HG02938 (cell line): ENCODE results near the gene TRIM34.
"Not testable (repeated sequence)": the region's sequence is repeated elsewhere in the genome, so short reads cannot be mapped to it uniquely, and the experiment has no call there.

Experiments
- ATAC-seq: cut with Tn5 transposase; IDR thresholded peaks from one replicate; pipeline ENCODE4 v1.9.1; 2021; ENCODE audit warnings: mild to moderate bottlenecking, moderate library complexity; ENCODE audit not compliant: unreplicated experiment

TRIM34 gene

DNA sequence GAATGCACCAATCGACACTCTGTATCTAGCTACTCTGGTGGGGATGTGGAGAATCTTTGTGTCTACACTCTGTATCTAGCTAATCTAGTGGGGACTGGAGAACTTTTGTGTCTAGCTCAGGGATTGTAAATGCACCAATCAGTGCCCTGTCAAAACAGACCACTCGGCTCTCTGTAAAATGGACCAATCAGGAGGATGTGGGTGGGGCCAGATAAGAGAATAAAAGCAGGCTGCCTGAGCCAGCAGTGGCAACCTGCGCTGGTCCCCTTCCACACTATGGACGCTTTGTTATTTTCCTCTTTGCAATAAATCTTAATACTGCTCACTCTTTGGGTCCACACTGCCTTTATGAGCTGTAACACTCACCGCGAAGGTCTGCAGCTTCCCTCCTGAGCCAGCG lies 58.8 kb downstream of the TRIM34 start:
- ATAC-seq, result not testable (repeated sequence)

GRCh38 chr11:5684036-5684645 lies 59.3 kb downstream of the TRIM34 start:
- no peak for ATAC-seq

DNA sequence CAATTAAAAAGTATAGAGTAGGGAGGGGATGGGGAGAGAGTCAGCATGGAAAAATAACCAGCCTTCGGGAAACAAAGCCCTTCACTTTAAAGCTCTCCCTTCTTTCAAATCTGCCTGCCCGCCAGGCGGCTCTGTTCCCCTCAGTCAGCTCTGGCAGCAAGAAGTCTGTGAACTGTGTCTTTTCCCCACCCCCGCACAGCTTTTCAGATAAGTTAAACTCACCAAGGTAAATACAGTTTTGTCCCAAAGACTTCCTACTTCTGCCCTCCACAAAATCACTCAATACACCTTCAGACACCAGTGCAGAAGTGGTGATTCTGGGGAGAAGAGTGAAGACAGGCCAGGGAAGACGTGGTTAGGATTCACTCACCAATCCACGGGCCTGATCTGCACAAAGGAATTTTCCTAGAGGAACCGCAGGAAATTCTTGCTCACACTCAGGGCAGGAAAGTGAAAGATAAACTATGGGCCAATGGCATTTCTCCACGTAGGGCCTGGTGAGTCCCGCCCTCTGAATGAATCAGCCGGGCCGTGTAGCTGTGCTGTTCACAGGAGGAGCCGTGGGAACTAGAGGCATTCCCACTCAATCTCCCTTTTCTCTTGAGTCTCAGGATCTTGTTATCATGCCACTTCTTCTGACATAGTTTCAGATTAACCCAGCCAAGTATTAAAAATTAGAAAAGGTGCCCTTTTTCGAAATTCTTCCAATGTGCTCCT lies 60.0 kb downstream of the TRIM34 start, which contains the start of gene TRIM5:
TRIM5 (minus strand) TSS at position 429 of the 717 bp plus-strand sequence. CDS start 4,897 bp downstream, outside the sequence.
- ATAC-seq, result peak; percentile 70

DNA sequence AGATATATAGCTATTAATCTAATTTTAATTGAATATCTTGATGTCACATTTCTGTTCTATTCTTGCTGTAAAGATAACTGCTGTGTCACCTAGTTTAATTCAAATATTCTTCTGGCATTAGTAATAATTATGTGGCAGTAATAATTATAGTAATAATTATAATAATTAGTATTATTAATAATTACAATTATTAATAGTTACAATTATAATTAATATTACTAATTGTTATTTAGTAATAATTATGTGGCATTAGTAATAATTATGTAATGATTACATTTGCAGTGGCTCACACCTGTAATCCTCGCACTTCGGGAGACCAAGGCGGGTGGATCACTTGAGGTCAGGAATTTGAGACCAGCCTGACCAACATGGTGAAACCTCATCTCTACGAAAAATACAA lies 61.6 kb downstream of the TRIM34 start:
- ATAC-seq, result no peak

GRCh38 chr11:5688482-5688881 lies 63.7 kb downstream of the TRIM34 start:
- ATAC-seq, result no peak

GRCh38 chr11:5689551-5689983 lies 64.8 kb downstream of the TRIM34 start, which contains the start of gene TRIM22:
TRIM22 (plus strand) TSS chr11:5689790; CDS start chr11:5696233, 6,443 bp downstream.
- ATAC-seq, result peak; percentile 75

DNA sequence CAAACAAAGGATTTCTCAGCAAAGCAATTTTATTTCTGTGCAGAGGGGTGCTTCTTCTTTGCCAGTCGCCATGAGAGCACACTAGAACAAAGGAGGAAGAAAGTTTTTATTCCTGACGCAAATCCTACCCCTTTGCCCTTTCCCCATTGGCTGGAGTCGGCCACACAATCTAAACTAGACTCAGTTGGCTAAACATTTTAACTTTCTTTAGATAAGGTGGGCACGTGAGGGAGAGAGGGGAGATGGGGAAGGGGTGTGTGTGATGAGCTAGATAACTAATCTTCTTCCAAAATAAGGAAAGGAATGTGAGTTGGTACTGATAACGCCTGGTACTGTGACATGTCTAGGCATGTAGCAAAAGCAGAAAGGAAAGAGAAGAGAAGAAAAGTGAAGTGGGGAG lies 65.4 kb downstream of the TRIM34 start:
- no peak for ATAC-seq

DNA sequence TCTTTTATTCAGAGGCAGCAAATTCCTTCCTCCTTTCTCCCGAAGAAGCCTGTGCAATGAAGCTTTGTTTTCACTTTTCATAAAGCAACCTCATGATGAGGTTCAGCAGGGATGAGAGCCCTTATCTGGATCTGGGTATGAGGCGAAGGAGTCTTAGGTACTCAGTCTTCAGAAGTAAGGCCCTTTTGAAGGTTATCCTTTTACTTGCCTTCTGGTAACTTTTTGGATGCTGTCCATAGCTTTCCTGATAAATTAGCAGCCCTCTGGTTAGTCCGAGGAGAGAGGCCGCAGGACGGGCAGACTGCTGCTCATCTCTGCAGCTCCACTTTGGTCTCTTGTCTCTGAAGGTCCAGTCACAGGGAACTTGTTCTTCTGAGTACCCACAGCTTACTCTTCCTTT lies 65.9 kb downstream of the TRIM34 start:
- ATAC-seq, result no peak

DNA sequence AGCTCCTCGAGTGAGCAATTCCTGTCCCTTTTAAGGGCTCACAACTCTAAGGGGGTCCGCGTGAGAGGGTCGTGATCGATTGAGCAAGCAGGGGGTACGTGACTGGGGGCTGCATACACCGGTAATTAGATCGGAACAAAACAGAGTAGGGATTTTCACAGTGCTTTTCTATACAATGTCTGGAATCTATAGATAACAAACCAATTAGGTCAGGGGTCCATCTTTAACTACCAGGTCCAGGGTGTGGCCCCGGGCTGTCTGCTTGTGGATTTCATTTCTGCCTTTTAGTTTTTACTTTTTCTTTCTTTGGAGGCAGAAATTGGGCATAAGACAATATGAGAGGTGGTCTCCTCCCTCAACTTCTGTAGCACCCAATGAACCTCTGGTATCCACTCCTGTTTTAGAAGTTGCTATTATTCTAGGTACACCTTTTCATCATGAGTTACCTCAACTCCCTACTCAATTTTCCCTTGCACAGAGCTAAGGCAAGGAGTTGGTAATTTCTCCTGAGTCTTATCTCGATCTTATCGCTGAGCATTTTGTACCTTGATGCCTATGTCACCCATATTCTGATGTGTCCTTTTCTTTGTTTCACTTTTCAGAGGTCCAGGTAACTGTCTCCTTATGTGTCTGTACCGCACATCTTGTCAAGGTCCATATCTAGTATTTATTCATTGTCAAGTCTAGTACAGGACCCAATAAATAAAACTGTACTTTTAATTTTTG lies 66.6 kb downstream of the TRIM34 start:
- ATAC-seq, result not testable (repeated sequence)

- ATAC-seq, result no peak
These were observed 67.2 kb downstream of the TRIM34 start for GRCh38 chr11:5691964-5692361.
